ENCODE data around the gene MARVELD3. TPM values are rescaled to one million over a fixed set of nuclear protein-coding genes. Genes with fewer than 3 reads are reported as not detected.
"Not testable (repeated sequence)": the region's sequence is repeated elsewhere in the genome, so short reads cannot be mapped to it uniquely, and the experiment has no call there.

MARVELD3 gene
- total RNA-seq, 3 donors from 2014 or later = 46.9 to 108 (median 85.8) TPM

DNA sequence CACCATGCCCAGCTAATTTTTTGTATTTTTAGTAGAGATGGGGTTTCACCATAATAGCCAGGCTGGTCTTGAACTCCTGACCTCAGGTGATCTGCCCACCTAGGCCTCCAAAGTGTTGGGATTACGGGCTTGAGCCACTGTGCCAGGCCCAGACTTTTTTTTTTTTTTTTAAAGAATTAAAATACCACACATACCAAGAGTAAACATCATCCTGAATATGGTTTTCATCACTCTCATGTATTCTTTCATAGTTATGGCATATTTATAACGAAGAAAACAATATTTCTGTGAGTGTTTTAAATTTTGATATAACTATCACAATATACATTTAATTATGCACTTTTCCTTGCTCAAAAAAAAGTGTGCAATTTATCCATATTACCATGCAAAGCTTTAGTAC is 48.2 kb downstream of the MARVELD3 start:
- no peak for DNase-seq
- H3K9me3 ChIP-seq = no peaks in the 10 kb centered on the region
- no peak overlapping the region for H3K4me3 ChIP-seq
- intact Hi-C loops (cut with DNase I, micrococcal nuclease) = no loop called here
- peaks cover 5% of the 10 kb centered on the region for H3K36me3 ChIP-seq (ENCODE audit: low read depth)
- no peaks in the 10 kb centered on the region for H3K4me1 ChIP-seq (ENCODE audit: low read depth)
- TF ChIP-seq, protein P1, sequence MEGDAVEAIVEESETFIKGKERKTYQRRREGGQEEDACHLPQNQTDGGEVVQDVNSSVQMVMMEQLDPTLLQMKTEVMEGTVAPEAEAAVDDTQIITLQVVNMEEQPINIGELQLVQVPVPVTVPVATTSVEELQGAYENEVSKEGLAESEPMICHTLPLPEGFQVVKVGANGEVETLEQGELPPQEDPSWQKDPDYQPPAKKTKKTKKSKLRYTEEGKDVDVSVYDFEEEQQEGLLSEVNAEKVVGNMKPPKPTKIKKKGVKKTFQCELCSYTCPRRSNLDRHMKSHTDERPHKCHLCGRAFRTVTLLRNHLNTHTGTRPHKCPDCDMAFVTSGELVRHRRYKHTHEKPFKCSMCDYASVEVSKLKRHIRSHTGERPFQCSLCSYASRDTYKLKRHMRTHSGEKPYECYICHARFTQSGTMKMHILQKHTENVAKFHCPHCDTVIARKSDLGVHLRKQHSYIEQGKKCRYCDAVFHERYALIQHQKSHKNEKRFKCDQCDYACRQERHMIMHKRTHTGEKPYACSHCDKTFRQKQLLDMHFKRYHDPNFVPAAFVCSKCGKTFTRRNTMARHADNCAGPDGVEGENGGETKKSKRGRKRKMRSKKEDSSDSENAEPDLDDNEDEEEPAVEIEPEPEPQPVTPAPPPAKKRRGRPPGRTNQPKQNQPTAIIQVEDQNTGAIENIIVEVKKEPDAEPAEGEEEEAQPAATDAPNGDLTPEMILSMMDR (IDR thresholded peaks at IDR 0.05) = no peak
- ATAC-seq = no peak

DNA sequence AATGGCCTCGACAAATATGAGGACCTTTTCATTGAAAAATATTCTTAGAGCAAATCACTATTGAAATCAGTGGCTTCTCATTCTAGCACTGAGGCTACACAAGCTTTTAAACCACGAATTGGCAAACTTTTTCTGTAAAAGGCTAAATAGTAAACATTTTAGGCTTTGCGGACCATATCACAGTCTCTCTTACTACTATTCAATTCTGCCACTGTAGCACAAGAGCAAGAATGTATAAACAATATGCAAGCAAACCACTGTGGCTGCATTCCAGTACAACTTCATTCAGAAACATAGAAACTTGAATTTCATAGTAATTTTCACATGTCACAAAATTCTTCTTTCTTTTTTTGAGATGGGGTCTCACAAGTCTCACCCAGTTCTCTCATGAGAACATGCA is 49.4 kb downstream of the MARVELD3 start:
- DNase-seq (no peak), ATAC-seq (no peak)
- TF ChIP-seq, protein P1 (IDR thresholded peaks at IDR 0.05) = no peak
- H3K9me3 ChIP-seq = no peaks in the 10 kb centered on the region
- H3K4me3 ChIP-seq = no peak overlapping the region
- intact Hi-C loops (cut with DNase I, micrococcal nuclease) = no loop called here
- peaks cover 5% of the 10 kb centered on the region for H3K36me3 ChIP-seq (ENCODE audit: low read depth)
- no peaks in the 10 kb centered on the region for H3K4me1 ChIP-seq (ENCODE audit: low read depth)

DNA sequence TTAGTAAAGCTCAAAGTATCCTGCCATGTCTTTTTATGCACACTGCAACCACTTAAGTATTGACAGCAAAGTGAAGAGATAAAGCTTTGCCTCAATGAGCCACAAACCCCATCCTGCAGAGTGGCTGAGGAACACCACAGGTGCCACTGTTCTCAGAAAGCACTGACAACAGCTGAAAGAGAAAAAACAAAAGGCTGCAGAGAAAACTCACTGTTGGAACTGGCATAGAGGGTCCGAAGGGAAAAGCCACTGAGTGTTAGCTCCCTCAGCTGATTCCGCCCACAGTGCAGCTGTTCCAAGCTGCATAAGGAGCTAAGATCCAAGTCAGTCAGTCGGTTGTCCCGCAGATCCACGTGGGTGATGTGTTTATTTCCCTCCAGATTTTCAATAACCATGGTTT is 50.3 kb downstream of the MARVELD3 start:
- ATAC-seq = no peak
- TF ChIP-seq, protein P1 (IDR thresholded peaks at IDR 0.05) = no peak
- peaks cover 5% of the 10 kb centered on the region for H3K36me3 ChIP-seq (ENCODE audit: low read depth)

DNA sequence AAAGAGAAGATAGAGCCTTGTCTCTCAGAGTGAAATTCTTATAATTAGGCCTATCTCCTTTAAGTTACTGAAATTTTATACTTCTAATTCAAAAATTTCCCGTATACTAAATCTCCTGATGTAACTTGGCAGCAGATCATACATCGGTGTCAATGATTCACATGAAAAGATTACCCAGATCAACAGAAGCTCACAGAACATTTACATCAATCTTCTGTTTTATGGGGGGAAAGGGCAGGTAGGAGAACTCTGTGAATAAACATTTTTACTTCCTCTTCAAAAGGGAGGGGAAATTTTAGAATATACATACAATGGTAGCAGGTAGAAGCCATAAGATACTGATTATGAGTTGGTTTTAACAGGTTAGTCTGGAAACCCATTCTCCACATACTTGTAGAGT is 55.4 kb downstream of the MARVELD3 start:
- Histone ChIP-seq H3K4me1 (ENCODE audit: low read depth) (peaks cover 4% of the 10 kb centered on the region), H3K9me3 (no peaks in the 10 kb centered on the region), H3K36me3 (ENCODE audit: low read depth) (peaks cover 3% of the 10 kb centered on the region), H3K4me3 (no peak overlapping the region)
- TF ChIP-seq, protein P1 (IDR thresholded peaks at IDR 0.05) = no peak
- peak in 1 of 3 donors; percentile 74 for DNase-seq
- ATAC-seq = peak; percentile 89
- intact Hi-C loops (cut with DNase I, micrococcal nuclease) = no loop called here

More for the DNA sequence above, 50.3 kb downstream of the MARVELD3 start:
- Histone ChIP-seq H3K4me1 (ENCODE audit: low read depth) (no peaks in the 10 kb centered on the region), H3K4me3 (no peak overlapping the region), H3K9me3 (no peaks in the 10 kb centered on the region)
- intact Hi-C loops (cut with DNase I, micrococcal nuclease) = no loop called here
- DNase-seq = no peak

DNA sequence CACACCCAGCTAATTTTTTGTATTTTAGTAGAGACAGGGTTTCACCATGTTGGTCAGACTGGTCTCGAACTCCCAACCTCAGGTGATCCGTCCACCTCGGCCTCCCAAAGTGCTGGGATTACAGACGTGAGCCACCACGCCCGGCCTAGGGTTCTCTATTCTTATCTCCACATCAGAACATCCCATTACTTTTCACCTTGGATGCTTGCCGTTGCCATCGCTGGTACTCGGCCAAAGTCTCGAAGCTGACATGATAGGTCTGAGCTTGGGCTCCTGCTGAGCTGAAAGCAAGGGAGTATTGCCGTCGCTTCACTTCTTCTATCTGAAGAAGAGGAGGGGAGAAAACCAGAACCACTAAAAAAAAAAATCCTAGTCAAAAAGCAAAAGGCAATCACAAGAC is 58.3 kb downstream of the MARVELD3 start:
- H3K36me3 ChIP-seq (ENCODE audit: low read depth) = not testable (repeated sequence)

More for the DNA sequence above, 58.3 kb downstream of the MARVELD3 start:
- intact Hi-C loops (cut with DNase I, micrococcal nuclease); H3K4me1 ChIP-seq (ENCODE audit: low read depth); DNase-seq; H3K9me3 ChIP-seq; H3K4me3 ChIP-seq; ATAC-seq: not testable (repeated sequence)

Other genes with a start within 250 kb of the MARVELD3 start
- not detected for gene TLE7, start 184.1 kb upstream of the MARVELD3 start, total RNA-seq
- 1 to 10 TPM; 6.6 to 9.5 (median 6.7) TPM for gene ZNF23, start 163.9 kb upstream of the MARVELD3 start, total RNA-seq
- gene ZNF19, start 136.9 kb upstream of the MARVELD3 start, total RNA-seq = 1 to 10 TPM; 7.4 to 8.5 (median 7.8) TPM
- gene CHST4, start 99.8 kb upstream of the MARVELD3 start, total RNA-seq = not detected
- gene TAT, start 49.1 kb upstream of the MARVELD3 start, total RNA-seq = 1 to 10 TPM in 1 of 3 donors, under 1 TPM in 2; 0.51 to 1.9 (median 0.72) TPM
- 10 to 100 TPM; 42.0 to 85.5 (median 54.7) TPM for gene PHLPP2, start 98.5 kb downstream of the MARVELD3 start, total RNA-seq
- 100 to 1,000 TPM in 1 of 3 donors, 10 to 100 TPM in 2; 82.9 to 108 (median 96.7) TPM for gene AP1G1, start 182.7 kb downstream of the MARVELD3 start, total RNA-seq
- gene ATXN1L, start 219.8 kb downstream of the MARVELD3 start, total RNA-seq = 10 to 100 TPM; 21.6 to 38.7 (median 24.0) TPM